DND-41 (cell line): Measurements from ENCODE around the gene SFMBT2.
A peak's percentile ranks its signal among the peaks of the same experiment; 100 is the strongest.
"Not testable (repeated sequence)": the region's sequence is repeated elsewhere in the genome, so short reads cannot be mapped to it uniquely, and the experiment has no call there.

Experiments
- ATAC-seq: fragments of 200-7000 bp; cut with Tn5 transposase; 3 replicates; pipeline ENCODE4 v1.9.1; 2021; ENCODE audit warnings: low read depth; ENCODE audit not compliant: insufficient read depth
- DNase-seq: peaks from one replicate; pipeline ENCODE4 v3.0.0-alpha.2; 2020
- H2AFZ ChIP-seq: 2 replicates; pipeline ENCODE4 v1.6.0; 2012; ENCODE audit warnings: low read depth, low read length
- H3K27ac ChIP-seq: 2 replicates; pipeline ENCODE4 v1.5.1; 2012; ENCODE audit warnings: low read length, inconsistent platforms
- H3K27me3 ChIP-seq: fragments of 200-600 bp; sonication (generic); 2 replicates; pipeline ENCODE4 v1.6.0; 2012; ENCODE audit warnings: low read length, mild to moderate bottlenecking, inconsistent platforms; ENCODE audit not compliant: insufficient read depth, poor library complexity
- H3K36me3 ChIP-seq: 2 replicates; pipeline ENCODE4 v1.5.1; 2012; ENCODE audit warnings: low read length, inconsistent platforms; ENCODE audit not compliant: insufficient read depth
- H3K4me1 ChIP-seq: 2 replicates; pipeline ENCODE4 v1.5.1; 2012; ENCODE audit warnings: mild to moderate bottlenecking, low read length; ENCODE audit not compliant: insufficient read depth
- H3K4me2 ChIP-seq: 2 replicates; pipeline ENCODE4 v1.6.0; 2012; ENCODE audit warnings: mild to moderate bottlenecking, moderate library complexity, low read length, inconsistent platforms; ENCODE audit not compliant: insufficient read depth
- H3K4me3 ChIP-seq, 2 experiments: fragments of 200-600 bp in 1 of 2; shearing (Covaris generic) in 1 of 2; 2 replicates each; pipeline ENCODE4 v1.5.1; 2012 to 2016; ENCODE audit warnings: inconsistent platforms in 2 of 2, low read length in 2 of 2, mild to moderate bottlenecking in 2 of 2, low read depth in 1 of 2, moderate library complexity in 1 of 2
- H3K79me2 ChIP-seq: 2 replicates; pipeline ENCODE4 v1.6.0; 2012; ENCODE audit warnings: low read length, inconsistent platforms; ENCODE audit not compliant: insufficient read depth
- H3K9ac ChIP-seq: 2 replicates; pipeline ENCODE4 v1.6.0; 2012; ENCODE audit warnings: low read depth, mild to moderate bottlenecking, inconsistent platforms, low read length, moderate library complexity
- H3K9me3 ChIP-seq: 2 replicates; pipeline ENCODE4 v1.5.1; 2012; ENCODE audit warnings: low read length, moderate library complexity, mild to moderate bottlenecking, inconsistent platforms; ENCODE audit not compliant: insufficient read depth, severe bottlenecking
- H4K20me1 ChIP-seq: 2 replicates; pipeline ENCODE4 v1.6.0; 2012; ENCODE audit warnings: low read length; ENCODE audit not compliant: insufficient read depth
- EZH2 ChIP-seq: IDR thresholded peaks from 3 replicates; pipeline ENCODE4 v1.6.1; 2012; ENCODE audit warnings: borderline replicate concordance, low read depth, mild to moderate bottlenecking, moderate library complexity, low read length, inconsistent platforms; ENCODE audit not compliant: severe bottlenecking
- TF ChIP-seq, protein P1 (sequence below): IDR thresholded peaks from 2 replicates; pipeline ENCODE4 v1.5.1; 2012; ENCODE audit warnings: borderline replicate concordance, low read length, moderate library complexity, mild to moderate bottlenecking; ENCODE audit not compliant: poor library complexity, severe bottlenecking; ENCODE audit errors: extremely low read depth

The SFMBT2 gene

GRCh38 chr10:7389844-7390243, 21.0 kb downstream of the SFMBT2 start:
- no peak overlapping the region for H3K4me3 ChIP-seq
- DNase-seq (no peak), ATAC-seq (peak; percentile 19; the same call in 1 of the 3 replicates)
- no peak overlapping the region for H3K9ac ChIP-seq
- TF ChIP-seq, protein P1, sequence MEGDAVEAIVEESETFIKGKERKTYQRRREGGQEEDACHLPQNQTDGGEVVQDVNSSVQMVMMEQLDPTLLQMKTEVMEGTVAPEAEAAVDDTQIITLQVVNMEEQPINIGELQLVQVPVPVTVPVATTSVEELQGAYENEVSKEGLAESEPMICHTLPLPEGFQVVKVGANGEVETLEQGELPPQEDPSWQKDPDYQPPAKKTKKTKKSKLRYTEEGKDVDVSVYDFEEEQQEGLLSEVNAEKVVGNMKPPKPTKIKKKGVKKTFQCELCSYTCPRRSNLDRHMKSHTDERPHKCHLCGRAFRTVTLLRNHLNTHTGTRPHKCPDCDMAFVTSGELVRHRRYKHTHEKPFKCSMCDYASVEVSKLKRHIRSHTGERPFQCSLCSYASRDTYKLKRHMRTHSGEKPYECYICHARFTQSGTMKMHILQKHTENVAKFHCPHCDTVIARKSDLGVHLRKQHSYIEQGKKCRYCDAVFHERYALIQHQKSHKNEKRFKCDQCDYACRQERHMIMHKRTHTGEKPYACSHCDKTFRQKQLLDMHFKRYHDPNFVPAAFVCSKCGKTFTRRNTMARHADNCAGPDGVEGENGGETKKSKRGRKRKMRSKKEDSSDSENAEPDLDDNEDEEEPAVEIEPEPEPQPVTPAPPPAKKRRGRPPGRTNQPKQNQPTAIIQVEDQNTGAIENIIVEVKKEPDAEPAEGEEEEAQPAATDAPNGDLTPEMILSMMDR, result no peak
- TF ChIP-seq EZH2, result no peak
- peaks cover 38% of the 10 kb centered on the region for H3K4me1 ChIP-seq
- H3K4me2 ChIP-seq, result no peak overlapping the region
- no peak overlapping the region for H2AFZ ChIP-seq
- H3K27me3 ChIP-seq, result no peaks in the 10 kb centered on the region
- H3K27ac ChIP-seq, result no peak overlapping the region
- H3K9me3 ChIP-seq, result no peaks in the 10 kb centered on the region
- peaks cover 94% of the 10 kb centered on the region for H4K20me1 ChIP-seq
- peaks cover 32% of the 10 kb centered on the region for H3K36me3 ChIP-seq
- peaks cover 99% of the 10 kb centered on the region for H3K79me2 ChIP-seq

DNA sequence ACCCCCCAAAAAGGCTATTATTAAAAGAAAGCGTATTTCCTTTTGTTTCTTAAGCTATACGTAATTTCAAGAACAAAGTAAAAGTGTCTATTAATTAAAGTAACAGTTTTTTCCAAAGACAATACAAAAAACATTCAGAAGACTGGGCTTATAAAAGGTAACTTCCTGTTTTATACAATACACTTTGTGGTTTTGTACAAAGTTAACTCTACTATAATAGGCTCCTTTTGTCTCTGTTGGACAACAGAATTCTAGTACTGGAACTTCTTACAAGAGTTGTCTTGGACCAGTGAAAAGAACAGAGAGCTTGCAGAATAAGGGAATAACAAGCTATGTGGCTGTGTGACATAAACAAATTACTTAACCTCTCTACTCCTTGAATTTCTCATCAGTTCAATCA, 21.5 kb downstream of the SFMBT2 start:
- H3K4me2 ChIP-seq, result no peak overlapping the region
- no peak overlapping the region for H2AFZ ChIP-seq
- DNase-seq, result no peak
- ATAC-seq, result 0 out of 3 replicates have a peak, but pooled peaks have one; percentile 23
- peaks cover 99% of the 10 kb centered on the region for H3K79me2 ChIP-seq
- H3K4me3 ChIP-seq, result no peak overlapping the region
- H3K27ac ChIP-seq, result no peak overlapping the region
- H3K9me3 ChIP-seq, result no peaks in the 10 kb centered on the region
- no peak overlapping the region for H3K9ac ChIP-seq
- H3K27me3 ChIP-seq, result no peaks in the 10 kb centered on the region
- peaks cover 94% of the 10 kb centered on the region for H4K20me1 ChIP-seq
- H3K36me3 ChIP-seq, result peaks cover 35% of the 10 kb centered on the region
- TF ChIP-seq, protein P1, result no peak
- TF ChIP-seq EZH2, result no peak
- peaks cover 37% of the 10 kb centered on the region for H3K4me1 ChIP-seq

DNA sequence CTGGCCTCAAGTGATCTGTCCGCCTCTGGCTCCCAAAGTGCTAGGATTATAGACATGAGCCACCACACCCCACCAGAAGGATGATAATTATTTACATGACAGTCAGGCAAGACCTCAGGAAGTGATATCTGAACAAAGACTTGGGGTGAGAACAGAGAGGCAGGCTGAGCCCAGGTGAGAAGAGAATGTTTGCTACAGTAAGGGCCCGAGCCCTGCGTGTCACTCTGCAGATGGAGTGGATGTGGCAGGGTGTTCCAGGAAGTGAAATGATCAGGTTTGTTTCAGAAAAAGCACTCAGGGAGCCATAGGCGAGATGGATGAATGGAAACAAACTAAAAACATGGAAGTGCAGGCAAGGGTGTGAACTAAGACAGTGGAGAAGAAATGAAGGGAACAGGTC, 22.2 kb downstream of the SFMBT2 start:
- DNase-seq, result peak; percentile 24
- H3K27me3 ChIP-seq, result no peaks in the 10 kb centered on the region
- ATAC-seq, result peak; percentile 61; the same call in 2 of the 3 replicates
- no peaks in the 10 kb centered on the region for H3K9me3 ChIP-seq
- H3K4me1 ChIP-seq, result peaks cover 35% of the 10 kb centered on the region
- peaks cover 99% of the 10 kb centered on the region for H3K79me2 ChIP-seq
- no peak overlapping the region for H3K4me3 ChIP-seq
- no peak overlapping the region for H3K9ac ChIP-seq
- H3K36me3 ChIP-seq, result peaks cover 35% of the 10 kb centered on the region
- H3K4me2 ChIP-seq, result no peak overlapping the region
- H3K27ac ChIP-seq, result no peak overlapping the region
- no peak overlapping the region for H2AFZ ChIP-seq
- TF ChIP-seq EZH2, result no peak
- TF ChIP-seq, protein P1, result no peak
- H4K20me1 ChIP-seq, result peaks cover 92% of the 10 kb centered on the region

DNA sequence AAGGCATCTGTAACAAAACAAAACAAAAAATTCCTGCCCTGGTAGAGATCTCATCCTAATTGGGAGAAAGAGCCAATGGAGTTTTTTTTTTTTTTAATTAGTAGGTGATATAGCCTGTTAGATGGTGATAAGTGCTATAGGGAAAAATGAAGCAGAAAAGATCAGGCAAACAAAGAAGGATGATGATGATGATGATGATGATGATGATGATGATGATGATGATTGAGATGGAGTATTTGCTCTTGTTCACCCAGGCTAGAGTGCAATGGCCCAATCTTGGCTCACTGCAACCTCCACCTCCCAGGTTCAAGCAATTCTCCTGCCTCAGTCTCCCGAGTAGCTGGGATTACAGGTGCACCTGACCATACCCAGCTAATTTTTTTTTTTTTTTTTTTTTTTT, 22.7 kb downstream of the SFMBT2 start:
- H2AFZ ChIP-seq, H3K4me2 ChIP-seq: not testable (repeated sequence)

More for the DNA sequence above, 22.7 kb downstream of the SFMBT2 start:
- H3K9ac ChIP-seq, DNase-seq, ATAC-seq, H3K27me3 ChIP-seq, H3K27ac ChIP-seq, H3K9me3 ChIP-seq, H3K4me3 ChIP-seq: not testable (repeated sequence)
- Histone ChIP-seq H3K36me3 (peaks cover 37% of the 10 kb centered on the region), H3K79me2 (peaks cover 99% of the 10 kb centered on the region), H3K4me1 (peaks cover 35% of the 10 kb centered on the region), H4K20me1 (peaks cover 92% of the 10 kb centered on the region)
